HG03196 (cell line): ENCODE data around the gene FHIT.

ENCODE experiments used
- ATAC-seq: cut with Tn5 transposase; IDR thresholded peaks from one replicate; pipeline ENCODE4 v1.9.1; 2021; ENCODE audit not compliant: unreplicated experiment

The FHIT gene

DNA sequence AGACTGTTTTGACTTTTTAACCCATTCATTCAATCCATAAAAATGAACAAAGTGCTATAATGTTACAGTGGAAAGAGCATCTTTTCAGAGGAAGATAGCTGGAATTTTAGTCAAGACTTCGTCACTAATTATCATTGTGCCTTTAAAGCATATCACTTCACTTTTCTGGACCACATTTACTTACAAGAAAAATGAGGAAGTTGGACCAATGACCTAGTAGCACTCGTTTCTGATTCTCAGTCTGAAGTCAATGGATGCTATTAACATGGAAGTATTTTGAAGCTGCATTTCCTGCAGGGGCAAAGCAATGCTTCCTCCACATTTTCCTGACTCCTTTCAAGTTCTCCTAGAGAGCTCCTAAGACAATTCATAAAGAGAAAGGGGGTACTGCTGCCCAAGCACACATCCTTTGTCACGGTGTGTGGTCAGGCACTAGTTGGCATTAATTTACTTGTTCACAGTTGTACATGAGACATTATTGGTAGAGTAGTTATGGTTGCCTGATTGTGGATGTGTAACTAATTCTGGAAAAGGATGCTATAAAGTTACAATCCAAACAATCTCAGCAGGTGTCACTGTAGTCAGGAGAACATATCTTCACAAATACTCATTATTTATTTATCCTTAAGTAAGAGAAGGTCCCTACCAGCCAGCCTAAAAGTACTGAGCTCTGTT lies 1049.1 kb downstream of the FHIT start:
- no peak for ATAC-seq

DNA sequence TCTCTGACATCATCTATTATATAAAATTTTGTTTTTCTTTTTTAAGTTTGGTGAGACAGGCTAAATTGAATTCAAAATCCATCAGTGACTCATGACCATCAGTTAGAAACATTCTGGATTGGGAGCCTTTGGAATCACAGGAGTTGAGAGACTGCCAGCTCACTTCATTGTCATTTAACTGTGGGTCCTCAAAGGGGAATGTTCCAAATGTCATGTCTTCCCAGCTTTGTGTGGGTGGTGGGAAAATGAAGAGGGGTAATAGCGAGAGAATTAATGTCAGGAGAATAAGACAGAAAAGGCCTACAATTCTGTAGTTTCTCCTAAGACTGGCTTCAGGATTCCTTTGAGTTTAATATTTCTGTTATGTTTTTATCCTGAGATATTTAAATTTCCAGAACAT lies 1051.9 kb downstream of the FHIT start:
- no peak for ATAC-seq

DNA sequence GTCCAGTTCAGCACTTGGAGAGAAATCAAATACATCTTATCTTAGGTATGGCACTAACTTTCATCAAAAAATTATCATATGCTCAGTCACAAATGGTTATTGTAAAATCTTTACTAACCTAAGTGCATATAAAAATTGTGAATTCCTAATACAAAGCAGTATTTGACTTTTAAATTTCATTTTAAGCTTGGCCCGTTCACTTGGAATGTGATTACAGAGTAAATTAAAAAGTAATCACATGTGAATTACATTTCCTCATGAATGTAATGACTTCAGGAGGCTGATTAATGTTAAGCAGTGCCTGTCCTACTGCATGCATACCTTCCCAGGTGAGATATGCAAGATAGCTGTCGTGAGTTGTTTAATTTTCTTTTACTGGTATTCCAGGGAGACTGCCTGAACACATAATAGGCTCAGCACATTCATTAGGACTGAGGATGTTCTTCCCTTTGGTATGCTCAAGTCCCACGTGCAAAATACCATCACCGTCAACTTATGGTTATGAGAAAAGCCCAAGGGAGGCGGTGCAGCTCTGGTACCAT lies 1053.0 kb downstream of the FHIT start:
- ATAC-seq = no peak

DNA sequence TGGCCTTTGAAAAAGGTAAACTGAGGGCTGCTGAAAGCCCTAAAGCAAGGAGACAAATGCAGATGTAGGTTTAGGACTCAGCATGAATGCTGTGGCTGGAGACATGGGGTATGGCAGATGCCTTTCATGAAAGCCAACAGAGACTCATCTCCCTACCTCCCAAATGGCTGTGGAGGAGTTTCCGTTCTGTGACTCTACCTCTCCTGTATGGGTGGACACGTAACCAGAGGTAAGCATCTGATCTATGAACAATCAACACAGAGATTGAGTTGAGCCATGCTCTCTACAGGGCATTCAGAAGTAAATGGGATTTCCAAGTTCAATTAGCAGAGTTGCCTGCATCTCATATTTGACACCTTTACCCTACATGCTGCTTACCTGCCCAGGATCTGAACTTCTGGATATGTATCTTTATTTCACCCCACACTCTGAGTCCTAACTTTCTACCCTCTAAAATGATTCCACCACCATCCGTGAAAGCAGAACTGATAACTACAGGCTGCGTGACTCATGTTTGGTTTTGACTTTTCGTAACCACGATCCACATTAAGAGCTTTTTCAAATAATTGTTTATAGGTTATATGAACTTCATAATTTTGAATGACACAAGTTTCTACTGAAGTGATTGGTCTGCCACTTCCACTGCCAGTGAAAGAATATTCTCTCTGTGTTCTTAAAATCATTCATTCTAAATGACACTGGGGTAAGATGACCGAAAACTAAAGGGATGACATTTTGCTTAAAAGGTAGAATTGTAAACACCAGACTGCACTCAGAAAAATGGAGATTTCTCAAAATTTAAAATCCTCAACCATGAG lies 1058.7 kb downstream of the FHIT start:
- ATAC-seq = no peak

DNA sequence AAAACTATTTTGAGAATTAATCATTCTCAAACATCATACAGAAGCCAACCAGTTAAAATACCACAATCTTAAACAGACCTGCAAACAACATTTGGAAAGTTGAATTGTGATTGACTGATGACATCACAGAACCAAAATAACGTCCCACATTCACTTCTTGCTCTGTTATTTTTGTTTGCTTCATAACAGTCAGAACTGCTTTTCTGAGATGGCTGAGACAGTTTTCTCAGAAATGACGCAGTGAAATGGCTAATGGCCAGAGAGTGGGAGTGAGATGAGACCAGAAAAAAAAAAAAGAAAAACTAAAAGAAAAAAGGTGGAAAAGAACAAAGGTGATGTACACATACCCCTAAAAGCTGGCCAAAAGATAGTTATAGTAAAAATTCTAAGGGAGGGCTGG lies 1061.2 kb downstream of the FHIT start:
- ATAC-seq = no peak

DNA sequence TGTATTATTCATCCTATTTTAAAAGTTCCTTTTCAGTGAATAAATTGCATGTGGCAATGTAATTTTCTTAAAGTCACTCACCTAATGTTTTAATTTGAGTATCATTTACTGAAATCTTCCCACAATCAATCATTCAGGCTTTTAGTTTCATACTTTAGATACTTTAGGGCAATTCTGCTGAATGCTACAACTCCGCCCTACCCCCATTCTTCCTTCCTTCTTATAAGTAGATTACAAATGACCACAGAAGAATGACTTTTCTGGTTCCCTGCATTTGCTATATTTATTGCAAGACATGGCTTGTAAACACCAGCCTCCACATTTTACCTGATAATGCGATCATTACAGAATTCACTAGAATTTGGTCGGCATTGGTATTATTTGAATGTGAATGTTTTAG lies 1061.9 kb downstream of the FHIT start:
- no peak for ATAC-seq

DNA sequence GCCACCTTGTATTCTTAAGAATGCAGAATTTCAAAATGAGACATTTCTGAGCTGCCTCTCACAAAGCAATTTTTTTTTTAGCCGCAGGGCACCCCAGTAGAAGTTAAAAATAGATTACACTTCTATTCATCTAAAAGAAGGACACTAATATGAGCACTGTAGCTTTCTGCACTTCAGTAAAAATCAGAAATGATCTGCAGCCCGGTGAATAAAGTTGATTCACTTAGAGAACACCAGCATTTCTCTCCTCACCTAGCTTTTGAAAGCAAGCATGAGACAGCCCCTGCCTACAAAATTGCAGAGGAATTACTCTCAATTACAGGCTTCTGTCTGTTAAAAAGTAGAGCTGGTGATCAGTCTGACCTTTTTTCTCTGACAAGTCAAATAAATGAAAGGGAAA lies 1062.4 kb downstream of the FHIT start:
- no peak for ATAC-seq

DNA sequence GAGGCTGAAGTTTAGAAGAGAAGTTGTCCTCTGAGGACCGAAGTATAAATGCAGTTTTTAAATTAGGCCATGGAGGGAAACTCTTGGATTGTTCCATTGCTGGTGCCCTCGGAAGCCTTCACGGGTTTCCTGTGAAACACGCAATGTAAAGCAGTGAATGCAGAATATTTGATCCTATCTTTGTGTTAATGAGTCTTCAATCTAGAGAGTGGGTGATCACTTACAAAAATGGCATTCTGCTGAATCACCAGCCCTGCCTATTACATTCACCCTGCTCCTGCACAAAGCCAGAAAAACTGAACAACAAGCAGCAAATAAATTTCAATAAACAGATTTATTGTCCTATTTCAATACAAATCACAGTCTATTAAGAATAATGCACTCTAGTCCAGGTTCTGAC lies 1063.9 kb downstream of the FHIT start:
- no peak for ATAC-seq

DNA sequence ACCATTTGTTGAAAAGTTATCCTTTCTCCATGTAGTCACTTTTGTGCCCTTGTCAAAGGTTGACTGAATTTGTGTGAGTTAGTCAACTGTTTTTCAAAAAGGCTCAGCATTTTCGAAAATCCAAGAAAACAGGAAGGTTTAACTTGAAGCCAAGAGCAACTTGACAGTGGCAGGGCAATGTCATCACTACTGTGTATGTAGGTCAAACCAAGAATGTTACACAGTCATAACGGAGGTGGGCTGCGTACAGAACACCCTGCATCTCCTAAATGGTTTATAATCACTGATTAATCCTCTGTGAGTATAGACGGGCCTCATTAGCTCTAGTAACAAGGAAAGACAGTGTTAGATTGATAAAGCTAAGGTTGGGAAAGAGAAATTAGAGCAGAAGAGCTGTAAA lies 1064.9 kb downstream of the FHIT start:
- no peak for ATAC-seq

DNA sequence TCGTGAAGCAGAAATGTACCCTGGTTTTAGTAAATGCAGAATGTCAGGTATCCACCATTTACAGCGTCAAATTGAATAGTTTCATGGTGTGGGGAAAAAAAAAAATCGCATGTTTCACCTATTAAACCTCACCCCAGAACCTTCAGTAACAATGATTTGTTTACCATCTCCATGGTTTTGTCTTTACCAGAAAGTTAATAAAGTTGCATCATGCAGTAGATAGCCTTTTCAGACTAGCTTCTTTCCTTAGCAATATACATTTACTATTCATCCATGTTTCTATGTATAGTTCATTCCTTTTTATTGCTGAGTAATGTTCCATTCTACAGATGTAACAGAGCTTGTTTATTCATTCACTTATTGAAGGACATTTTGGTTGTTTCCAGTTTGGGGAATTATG lies 1066.1 kb downstream of the FHIT start:
- no peak for ATAC-seq

DNA sequence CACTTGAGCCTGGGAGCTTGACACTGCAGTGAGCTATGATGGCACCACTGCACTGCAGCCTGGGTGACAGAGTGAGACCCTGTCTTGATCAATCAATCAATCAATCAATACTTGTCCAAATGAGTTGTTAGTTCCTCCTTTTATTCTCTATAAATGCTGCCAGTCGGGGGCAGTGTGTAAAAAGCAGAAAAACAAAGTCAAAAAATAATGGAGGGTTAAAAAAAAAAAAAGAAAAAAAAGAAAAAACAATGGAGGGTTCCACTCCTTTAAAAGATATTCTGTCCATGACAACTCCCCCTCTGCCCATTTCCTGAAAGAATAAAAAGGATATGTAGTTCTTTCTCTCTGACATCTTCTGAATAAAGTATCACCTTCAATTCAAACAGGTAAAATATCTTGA lies 1068.6 kb downstream of the FHIT start:
- ATAC-seq = no peak

DNA sequence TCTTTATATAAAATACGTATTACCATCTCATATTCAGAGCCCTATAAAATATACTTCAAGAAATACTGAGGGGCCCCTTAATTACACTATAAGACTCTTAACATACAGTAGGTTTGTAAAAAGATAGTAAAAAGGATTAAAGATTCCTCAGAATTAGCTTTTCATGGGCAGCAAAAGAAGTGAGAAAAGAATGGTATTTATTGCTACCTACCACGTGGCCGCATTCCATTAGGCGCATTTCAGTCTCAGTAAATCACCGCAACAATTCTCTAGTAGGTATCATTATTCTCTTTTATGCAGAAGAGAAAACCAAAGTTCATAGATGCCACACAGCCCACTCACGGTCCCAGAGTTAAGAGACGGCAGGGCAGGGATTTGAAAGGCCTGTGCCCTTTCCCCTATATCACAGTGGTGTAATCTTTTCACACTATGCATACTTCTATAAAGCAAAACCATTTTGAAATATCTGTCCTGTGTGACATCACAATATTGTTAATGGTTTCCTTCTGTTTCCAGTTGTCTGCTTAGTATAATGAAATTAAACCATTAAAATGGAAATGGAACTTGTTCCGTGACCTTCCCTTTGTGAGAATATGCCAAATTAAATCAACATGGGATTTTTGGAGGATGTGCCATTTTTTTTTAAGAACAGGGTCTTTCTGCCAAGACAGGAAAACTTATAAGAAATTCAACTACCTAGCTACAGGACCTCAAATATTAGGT lies 1072.2 kb downstream of the FHIT start:
- no peak for ATAC-seq

DNA sequence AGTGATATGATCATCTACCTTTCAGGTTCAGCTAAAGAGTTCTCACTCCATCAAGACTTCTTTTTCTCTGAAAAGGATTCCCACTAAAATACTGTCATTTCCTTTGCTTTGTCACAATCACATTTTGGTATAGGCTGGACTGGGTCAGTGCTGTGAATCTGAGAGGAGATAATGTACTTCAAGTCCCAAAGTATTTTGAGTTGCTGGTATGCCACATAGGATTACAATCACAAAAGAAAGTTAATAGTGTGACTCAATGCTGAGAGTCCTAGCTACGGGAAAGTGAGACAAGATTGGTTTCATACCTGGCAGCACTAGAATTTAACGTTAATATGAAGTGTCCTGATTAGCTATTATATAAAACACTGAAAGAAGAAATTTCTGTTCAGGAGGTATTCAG lies 1073.5 kb downstream of the FHIT start:
- no peak for ATAC-seq

DNA sequence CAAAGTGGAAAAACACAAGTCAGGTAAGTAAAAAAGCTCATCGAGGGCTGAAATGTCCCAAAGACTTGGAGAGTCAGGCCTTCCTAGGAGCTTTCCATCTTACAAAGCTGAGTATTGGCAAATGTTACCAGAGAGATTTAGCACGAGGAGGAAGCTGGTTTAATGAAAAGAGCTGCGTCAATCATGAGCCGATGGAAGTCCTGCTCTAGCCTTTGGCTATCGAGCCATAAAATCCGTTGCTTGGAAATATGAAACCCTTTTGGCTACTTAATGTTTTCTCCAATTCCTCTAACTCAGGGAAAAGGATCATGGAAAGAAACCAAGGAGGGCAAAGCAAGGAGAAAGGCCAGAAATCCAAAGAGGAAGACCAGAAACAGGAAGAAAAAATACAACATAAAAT lies 1074.6 kb downstream of the FHIT start:
- no peak for ATAC-seq

DNA sequence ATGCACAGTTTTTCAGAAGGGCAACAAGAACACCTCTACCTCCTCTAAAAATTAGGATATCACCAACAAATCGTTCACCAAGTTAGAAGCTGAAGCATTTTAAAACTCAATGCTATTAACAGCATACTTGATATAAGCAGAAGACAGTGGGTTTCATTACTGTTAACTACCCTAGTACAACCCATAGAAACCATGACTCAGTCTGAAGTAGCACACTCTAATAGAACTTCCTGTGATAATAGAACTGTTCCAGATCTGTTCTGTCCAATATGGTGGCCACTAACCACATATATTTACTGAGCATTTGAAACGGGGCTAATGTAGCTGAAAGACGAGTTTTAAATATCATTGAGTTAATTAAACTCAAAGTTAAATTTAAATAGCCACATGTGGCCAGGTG lies 1075.6 kb downstream of the FHIT start:
- ATAC-seq = no peak

DNA sequence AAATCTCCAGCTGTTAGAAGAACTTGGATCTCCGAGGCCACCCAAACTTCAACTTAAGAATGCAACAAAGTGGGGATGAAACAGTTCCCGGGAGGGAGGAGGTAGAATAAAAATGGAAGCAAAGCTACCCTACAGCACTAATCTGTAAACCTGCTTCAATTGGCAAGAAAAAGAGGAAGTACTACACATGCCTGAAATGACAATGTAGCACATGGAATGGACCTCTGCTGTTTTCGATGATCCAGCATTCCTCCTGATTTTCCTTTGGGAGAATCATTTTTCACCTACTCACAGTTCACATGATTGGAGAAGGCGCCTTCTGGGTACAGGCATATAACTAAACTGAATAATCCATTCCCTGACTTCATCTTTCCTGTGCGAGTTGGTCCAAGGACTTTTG lies 1081.5 kb downstream of the FHIT start:
- no peak for ATAC-seq

DNA sequence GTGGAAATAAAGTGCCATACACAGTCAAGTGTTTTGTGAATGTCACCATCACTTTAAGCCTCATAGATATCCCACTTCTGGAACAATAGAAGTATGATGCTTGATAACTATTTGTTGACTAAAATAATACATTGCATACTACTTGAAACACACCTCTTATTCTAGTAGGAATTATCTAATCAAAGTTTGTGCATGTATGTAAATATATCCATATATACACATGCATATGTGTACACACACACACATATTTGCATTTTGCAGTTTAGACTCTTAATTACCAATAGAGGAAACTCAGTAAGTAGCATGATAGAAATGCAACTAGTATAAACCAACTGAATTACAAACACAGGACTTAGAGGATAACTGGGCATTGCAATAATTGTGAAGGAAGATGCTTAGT lies 1084.1 kb downstream of the FHIT start:
- no peak for ATAC-seq

DNA sequence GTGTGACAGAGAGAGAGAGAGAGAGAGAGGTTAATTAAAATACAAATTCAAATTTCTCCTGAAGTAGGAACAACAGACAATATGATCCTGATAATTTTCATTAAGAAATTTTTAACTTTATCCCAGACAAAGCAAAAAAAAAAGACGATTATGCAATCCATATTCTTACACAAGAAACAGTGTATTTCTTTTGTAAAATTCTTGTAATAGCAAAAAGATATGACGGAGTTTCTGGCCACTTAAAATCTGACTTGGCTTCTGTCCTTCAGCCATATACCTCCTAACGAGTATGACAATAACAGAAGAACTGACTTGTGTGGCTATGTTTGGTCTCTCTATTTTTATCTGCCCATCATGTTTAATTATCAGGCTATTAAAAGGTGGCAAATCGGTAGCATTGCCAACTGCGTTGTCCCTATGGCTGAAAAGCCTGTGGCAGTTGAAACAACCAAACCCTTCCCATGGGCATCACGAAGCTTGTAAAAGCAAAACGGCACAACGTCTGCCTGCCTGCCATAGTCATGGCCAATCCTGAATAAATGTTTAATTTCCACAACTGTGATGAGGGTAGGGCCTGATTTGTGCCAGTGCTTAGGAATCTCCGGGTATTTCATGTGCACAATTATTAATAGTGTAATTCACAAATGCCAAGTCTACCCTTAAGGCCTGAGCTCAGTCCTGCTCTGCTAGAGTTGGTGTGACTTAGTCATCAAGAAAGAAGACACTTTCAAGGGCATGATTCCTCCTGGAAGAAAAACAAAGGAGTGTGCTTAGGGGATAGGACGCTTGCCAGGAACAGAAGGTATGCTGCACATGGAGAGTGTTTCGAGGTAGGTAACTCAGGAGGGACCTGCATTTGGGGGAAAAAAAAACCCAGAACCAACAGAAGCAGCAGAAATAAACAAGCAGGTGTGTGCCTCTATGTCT lies 1090.2 kb downstream of the FHIT start:
- no peak for ATAC-seq

DNA sequence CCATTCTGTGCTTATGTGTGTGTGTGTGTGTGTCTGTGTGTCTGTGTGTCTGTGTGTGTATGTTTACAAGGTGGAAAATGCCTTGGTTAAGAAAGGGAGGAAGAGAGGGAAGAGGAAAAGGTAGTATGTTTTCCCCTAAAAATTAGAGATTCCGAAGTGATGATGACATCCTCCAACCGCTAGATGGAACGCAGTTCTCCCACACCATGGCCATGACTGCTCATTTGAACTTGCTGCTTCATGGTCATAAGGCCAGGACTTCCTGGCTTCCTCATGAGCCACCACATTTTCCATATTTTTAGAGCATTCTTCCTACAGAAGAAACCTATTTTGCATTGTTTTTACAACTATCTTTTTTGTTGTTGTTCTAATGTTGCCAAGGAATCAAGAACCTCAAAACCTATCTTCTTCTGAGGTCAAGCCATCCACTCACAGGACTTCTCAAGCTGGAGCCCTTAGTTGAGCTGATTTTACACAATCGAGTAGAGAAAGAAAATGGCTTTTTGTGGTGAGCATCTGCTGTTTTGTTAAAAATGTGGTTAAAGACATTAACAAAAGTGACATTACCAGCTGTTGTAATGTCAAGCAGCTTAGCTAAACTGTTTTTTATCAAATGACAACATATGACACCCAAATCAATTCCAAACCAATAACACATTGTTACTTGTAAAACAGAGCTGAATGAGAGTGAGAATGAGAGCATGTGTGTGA lies 1091.0 kb downstream of the FHIT start:
- no peak for ATAC-seq

DNA sequence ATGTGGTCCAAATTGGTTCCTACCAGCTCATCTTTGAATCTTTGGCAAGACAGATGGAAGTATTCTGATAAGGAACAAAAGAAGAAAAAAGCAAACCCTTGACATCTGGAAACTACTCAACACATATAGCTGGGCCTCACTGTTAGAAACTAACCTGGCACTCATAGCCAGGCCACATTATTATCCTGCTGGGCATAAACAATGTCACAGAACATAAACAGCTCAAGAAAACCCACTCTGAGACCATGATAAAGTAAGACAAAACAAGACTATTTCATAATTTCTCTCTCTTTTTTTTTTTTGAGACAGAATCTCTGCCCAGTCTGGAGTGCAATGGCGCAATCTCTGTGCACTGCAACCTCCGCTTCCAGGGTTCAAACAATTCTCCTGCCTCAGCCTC lies 1093.2 kb downstream of the FHIT start:
- ATAC-seq = no peak
